HEK293 (cell line): ENCODE data around the gene COL6A2.
"Not testable (repeated sequence)": the region's sequence is repeated elsewhere in the genome, so short reads cannot be mapped to it uniquely, and the experiment has no call there.

Experiments used
- CTCF ChIA-PET: fragments of 350-600 bp; formaldehyde crosslinking; extraction: SDS; loops from one replicate; lab custom pipeline; 2021; ENCODE audit warnings: antibody characterized with exemption; lab: Yijun Ruan, JAX
- POLR2A ChIA-PET: fragments of 300-600 bp; formaldehyde crosslinking; extraction: SDS; loops from one replicate; lab custom pipeline; 2020; ENCODE audit warnings: antibody characterized with exemption, inconsistent platforms; lab: Yijun Ruan, JAX
- H3K27ac ChIP-seq: fragments of 200-500 bp; sonication (Bioruptor generic); 2 replicates; pipeline ENCODE4 v1.5.1; 2014; ENCODE audit warnings: low read depth, low read length, control low read depth, inconsistent platforms; ENCODE audit errors: extremely low read depth
- H3K36me3 ChIP-seq, 2 experiments: fragments of 200-500 bp in 1 of 2; sonication (Bioruptor generic) in 1 of 2; 1 replicate in 1 of 2; 2 replicates in 1 of 2; pipeline ENCODE4 v1.5.1; 2014 to 2017; ENCODE audit warnings: inconsistent platforms in 2 of 2, low read length in 2 of 2; ENCODE audit not compliant: control insufficient read depth in 2 of 2, insufficient read depth in 1 of 2
- H3K4me1 ChIP-seq: fragments of 200-500 bp; sonication (Bioruptor generic); 2 replicates; pipeline ENCODE4 v1.5.1; 2014; ENCODE audit warnings: mild to moderate bottlenecking, low read length, inconsistent platforms; ENCODE audit not compliant: control insufficient read depth, insufficient read depth
- H3K4me3 ChIP-seq: 2 replicates; pipeline ENCODE4 v1.5.1; 2011; ENCODE audit warnings: low read depth, mild to moderate bottlenecking, control low read depth, low read length, moderate library complexity
- H3K9me3 ChIP-seq: fragments of 200-500 bp; sonication (Bioruptor generic); 2 replicates; pipeline ENCODE4 v1.5.1; 2014; ENCODE audit warnings: low read depth, low read length, inconsistent platforms; ENCODE audit not compliant: control insufficient read depth, insufficient read depth
- MEIS1 ChIP-seq: sonication (generic); formaldehyde crosslinking; IDR thresholded peaks from 2 replicates; pipeline ENCODE4 v1.8.1; 2022; ENCODE audit warnings: missing genetic modification reagents, mild to moderate bottlenecking, borderline replicate concordance
- OVOL3 ChIP-seq: fragments of 450-650 bp; formaldehyde crosslinking; IDR thresholded peaks from 2 replicates; pipeline ENCODE4 v1.5.1; 2016; ENCODE audit warnings: missing biosample characterization, missing genetic modification characterization
- PRDM1 ChIP-seq: fragments of 450-650 bp; formaldehyde crosslinking; IDR thresholded peaks from 2 replicates; pipeline ENCODE4; 2016; ENCODE audit warnings: missing biosample characterization, missing genetic modification characterization
- ZBTB8A ChIP-seq: fragments of 450-650 bp; formaldehyde crosslinking; IDR thresholded peaks from 2 replicates; pipeline ENCODE4 v1.5.1; 2016; ENCODE audit warnings: missing biosample characterization, missing genetic modification characterization
- ZEB2 ChIP-seq: fragments of 450-650 bp; formaldehyde crosslinking; IDR thresholded peaks from 2 replicates; pipeline ENCODE4 v1.5.1; 2016; ENCODE audit warnings: missing biosample characterization, missing genetic modification characterization
- ZNF133 ChIP-seq: fragments of 450-650 bp; formaldehyde crosslinking; IDR thresholded peaks from 2 replicates; pipeline ENCODE4 v1.5.1; 2016; ENCODE audit warnings: missing biosample characterization, missing genetic modification characterization
- ZNF138 ChIP-seq: fragments of 450-650 bp; formaldehyde crosslinking; IDR thresholded peaks from 2 replicates; pipeline ENCODE4 v1.5.1; 2016; ENCODE audit warnings: missing biosample characterization, missing genetic modification characterization, borderline replicate concordance
- ZNF202 ChIP-seq: fragments of 450-650 bp; formaldehyde crosslinking; IDR thresholded peaks from 2 replicates; pipeline ENCODE4 v1.5.1; 2016; ENCODE audit warnings: missing biosample characterization, missing genetic modification characterization, borderline replicate concordance
- ZNF37A ChIP-seq: fragments of 450-650 bp; IDR thresholded peaks from 2 replicates; pipeline ENCODE4 v1.5.1; 2018; ENCODE audit warnings: missing biosample characterization, missing genetic modification characterization
- ZNF510 ChIP-seq: fragments of 450-650 bp; formaldehyde crosslinking; IDR thresholded peaks from 2 replicates; pipeline ENCODE4 v1.5.1; 2018; ENCODE audit warnings: mild to moderate bottlenecking, missing genetic modification characterization, missing biosample characterization; ENCODE audit not compliant: insufficient replicate concordance
- ZNF530 ChIP-seq: fragments of 450-650 bp; formaldehyde crosslinking; IDR thresholded peaks from 2 replicates; pipeline ENCODE4 v1.5.1; 2016; ENCODE audit warnings: low read depth, missing biosample characterization, missing genetic modification characterization
- ZSCAN16 ChIP-seq: fragments of 450-650 bp; formaldehyde crosslinking; IDR thresholded peaks from 2 replicates; pipeline ENCODE4 v1.5.1; 2016; ENCODE audit warnings: missing biosample characterization, missing genetic modification characterization
- ZSCAN30 ChIP-seq: fragments of 450-650 bp; IDR thresholded peaks from 2 replicates; pipeline ENCODE4 v1.5.1; 2018; ENCODE audit warnings: missing biosample characterization, mild to moderate bottlenecking, missing genetic modification characterization, moderate library complexity
- TF ChIP-seq, protein P1 (sequence below): fragments of 450-650 bp; formaldehyde crosslinking; IDR thresholded peaks from 2 replicates; pipeline ENCODE4 v1.5.1; 2016; ENCODE audit warnings: missing biosample characterization, missing genetic modification characterization, low read depth
- TF ChIP-seq, protein P2 (sequence below): fragments of 450-650 bp; formaldehyde crosslinking; IDR thresholded peaks from 2 replicates; pipeline ENCODE4 v1.5.1; 2016; ENCODE audit warnings: missing biosample characterization, missing genetic modification characterization

Gene COL6A2

DNA sequence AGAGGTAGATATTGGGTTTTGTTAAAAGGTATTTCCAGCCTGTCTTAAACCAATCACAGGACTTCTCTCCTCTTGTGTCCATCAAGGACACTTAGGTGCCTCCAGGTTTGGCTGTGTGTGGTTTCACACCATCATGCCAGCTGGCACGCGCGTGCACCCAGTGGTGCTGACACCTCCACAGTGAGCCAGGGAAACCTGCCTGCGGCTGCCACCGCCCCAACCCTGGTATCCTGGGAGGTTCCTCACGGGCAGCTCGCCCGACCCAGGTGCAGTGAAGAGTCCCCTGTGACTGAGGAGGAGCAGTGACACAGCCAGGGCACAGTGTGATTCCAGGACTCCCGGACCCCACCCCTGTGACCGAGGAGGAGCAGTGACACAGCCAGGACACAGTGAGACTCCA lies 13.2 kb upstream of the COL6A2 start:
- ChIA-PET POLR2A (no interaction called here), CTCF (no interaction called here)
- TF ChIP-seq ZNF138 (tag by site-specific recombination) (no peak), MEIS1 (CRISPR knock-in tag) (no peak), OVOL3 (no peak), ZNF202 (tag by site-specific recombination) (no peak), ZSCAN30 (no peak), PRDM1 (tag by site-specific recombination) (no peak), ZNF37A (no peak), ZBTB8A (tag by site-specific recombination) (no peak), ZEB2 (tag by site-specific recombination) (no peak)
- TF ChIP-seq, protein P1, sequence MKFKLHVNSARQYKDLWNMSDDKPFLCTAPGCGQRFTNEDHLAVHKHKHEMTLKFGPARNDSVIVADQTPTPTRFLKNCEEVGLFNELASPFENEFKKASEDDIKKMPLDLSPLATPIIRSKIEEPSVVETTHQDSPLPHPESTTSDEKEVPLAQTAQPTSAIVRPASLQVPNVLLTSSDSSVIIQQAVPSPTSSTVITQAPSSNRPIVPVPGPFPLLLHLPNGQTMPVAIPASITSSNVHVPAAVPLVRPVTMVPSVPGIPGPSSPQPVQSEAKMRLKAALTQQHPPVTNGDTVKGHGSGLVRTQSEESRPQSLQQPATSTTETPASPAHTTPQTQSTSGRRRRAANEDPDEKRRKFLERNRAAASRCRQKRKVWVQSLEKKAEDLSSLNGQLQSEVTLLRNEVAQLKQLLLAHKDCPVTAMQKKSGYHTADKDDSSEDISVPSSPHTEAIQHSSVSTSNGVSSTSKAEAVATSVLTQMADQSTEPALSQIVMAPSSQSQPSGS = no peak
- Histone ChIP-seq H3K9me3 (no peaks in the 10 kb centered on the region), H3K27ac (no peak overlapping the region), H3K4me1 (no peaks in the 10 kb centered on the region), H3K36me3 (no peaks in the 10 kb centered on the region), H3K4me3 (no peak overlapping the region)

DNA sequence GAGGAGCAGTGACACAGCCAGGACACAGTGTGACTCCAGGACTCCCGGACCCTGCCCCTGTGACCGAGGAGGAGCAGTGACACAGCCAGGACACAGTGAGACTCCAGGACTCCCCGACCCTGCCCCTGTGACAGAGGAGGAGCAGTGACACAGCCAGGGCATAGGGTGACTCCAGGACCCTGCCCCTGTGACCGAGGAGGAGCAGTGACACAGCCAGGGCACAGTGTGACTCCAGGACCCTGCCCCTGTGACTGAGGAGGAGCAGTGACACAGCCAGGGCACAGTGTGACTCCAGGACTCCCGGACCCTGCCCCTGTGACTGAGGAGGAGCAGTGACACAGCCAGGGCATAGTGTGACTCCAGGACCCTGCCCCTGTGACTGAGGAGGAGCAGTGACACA lies 12.7 kb upstream of the COL6A2 start:
- H3K4me3 ChIP-seq, H3K36me3 ChIP-seq, H3K4me1 ChIP-seq, POLR2A ChIA-PET, H3K9me3 ChIP-seq, H3K27ac ChIP-seq, CTCF ChIA-PET: not testable (repeated sequence)

DNA sequence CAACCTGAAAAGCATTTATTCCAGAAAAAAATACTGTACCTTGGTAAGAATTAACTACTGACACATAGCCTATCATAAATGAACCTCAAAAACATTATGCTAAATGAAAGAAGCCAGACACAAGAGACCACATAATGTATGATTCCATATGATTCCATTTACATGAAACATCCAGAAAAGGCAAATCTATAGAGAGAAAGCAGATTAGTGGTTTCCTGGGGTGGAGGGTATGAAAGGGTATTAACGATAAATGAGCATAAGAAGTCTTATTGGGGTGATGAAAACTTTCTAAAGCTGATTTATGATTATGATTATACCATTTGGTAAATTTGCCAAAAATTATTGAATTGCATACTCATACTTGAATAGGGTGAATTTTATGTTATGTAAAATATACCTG lies 10.3 kb upstream of the COL6A2 start:
- CTCF ChIA-PET = interaction anchor here (0.5 to 0.8 kb wide), 4 partner anchors 12 to 116 kb away, joined by 3 to 7 read pairs (median 3); no protein-coding TSS in a partner anchor
- no peak overlapping the region for H3K4me3 ChIP-seq

DNA sequence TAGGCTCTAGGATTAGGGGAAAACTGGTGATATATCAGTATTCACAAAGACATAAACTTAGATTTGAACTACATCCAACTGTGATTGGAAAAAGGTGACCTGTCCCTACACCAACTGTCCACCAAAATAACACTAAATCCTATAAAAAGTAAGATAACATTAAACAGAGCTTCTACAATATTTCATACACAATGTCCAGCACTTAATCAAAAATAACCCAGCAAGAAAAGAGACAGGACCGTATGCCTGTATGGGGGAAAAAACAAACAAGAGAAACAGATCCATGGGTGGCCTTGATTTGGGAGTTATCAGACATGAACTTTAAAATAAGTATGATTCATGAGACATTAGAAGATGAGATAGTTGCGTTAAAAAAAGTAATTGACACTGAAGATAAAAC lies 9.7 kb upstream of the COL6A2 start:
- H3K36me3 ChIP-seq = no peaks in the 10 kb centered on the region
- no peak overlapping the region for H3K27ac ChIP-seq
- H3K4me1 ChIP-seq = no peaks in the 10 kb centered on the region
- POLR2A ChIA-PET = no interaction called here
- H3K4me3 ChIP-seq = no peak overlapping the region
- CTCF ChIA-PET = interaction anchor here (0.5 to 0.8 kb wide), 2 partner anchors 13 to 42 kb away, joined by 3 to 7 read pairs; no protein-coding TSS in a partner anchor
- TF ChIP-seq, protein P2, sequence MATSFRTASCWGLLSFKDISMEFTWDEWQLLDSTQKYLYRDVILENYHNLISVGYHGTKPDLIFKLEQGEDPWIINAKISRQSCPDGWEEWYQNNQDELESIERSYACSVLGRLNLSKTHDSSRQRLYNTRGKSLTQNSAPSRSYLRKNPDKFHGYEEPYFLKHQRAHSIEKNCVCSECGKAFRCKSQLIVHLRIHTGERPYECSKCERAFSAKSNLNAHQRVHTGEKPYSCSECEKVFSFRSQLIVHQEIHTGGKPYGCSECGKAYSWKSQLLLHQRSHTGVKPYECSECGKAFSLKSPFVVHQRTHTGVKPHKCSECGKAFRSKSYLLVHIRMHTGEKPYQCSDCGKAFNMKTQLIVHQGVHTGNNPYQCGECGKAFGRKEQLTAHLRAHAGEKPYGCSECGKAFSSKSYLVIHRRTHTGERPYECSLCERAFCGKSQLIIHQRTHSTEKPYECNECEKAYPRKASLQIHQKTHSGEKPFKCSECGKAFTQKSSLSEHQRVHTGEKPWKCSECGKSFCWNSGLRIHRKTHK (tag by site-specific recombination) = peak; percentile 95
- TF ChIP-seq ZSCAN16 (tag by site-specific recombination) = no peak
- no peaks in the 10 kb centered on the region for H3K9me3 ChIP-seq

More for the DNA sequence above, 10.3 kb upstream of the COL6A2 start:
- no peak overlapping the region for H3K27ac ChIP-seq
- TF ChIP-seq ZNF530 (tag by site-specific recombination) = no peak
- no peak for TF ChIP-seq MEIS1 (CRISPR knock-in tag)
- TF ChIP-seq ZNF133 (tag by site-specific recombination) = no peak
- no peak for TF ChIP-seq ZNF510 (tag by site-specific recombination)
- TF ChIP-seq ZEB2 (tag by site-specific recombination) = no peak
- TF ChIP-seq, all 188 proteins: peak for 0
- no peaks in the 10 kb centered on the region for H3K4me1 ChIP-seq
- POLR2A ChIA-PET = no interaction called here
- H3K36me3 ChIP-seq = no peaks in the 10 kb centered on the region
- no peaks in the 10 kb centered on the region for H3K9me3 ChIP-seq
